ENCODE results near the gene COL6A6. TPM values are rescaled to one million over a fixed set of nuclear protein-coding genes. Genes with fewer than 3 reads are reported as not detected.

The COL6A6 gene
- total and polyA plus RNA-seq, 12 donors, result 0.30 to 2.5 (median 1.1) TPM

- no peak for TF ChIP-seq CTCF (IDR thresholded peaks at IDR 0.05)
- Histone ChIP-seq H3K27ac (no peak overlapping the region), H3K4me1 (peaks cover 0 to 3% (median 0%) of the 10 kb centered on the region in 9 donors)
These were observed 25.5 kb upstream of the COL6A6 start for GRCh38 chr3:130491431-130491830.

GRCh38 chr3:130504701-130505100 is 12.3 kb upstream of the COL6A6 start:
- H3K9me3 ChIP-seq, result no peaks in the 10 kb centered on the region
- H3K27me3 ChIP-seq, result peaks cover 0 to 12% (median 3%) of the 10 kb centered on the region in 7 donors
- intact Hi-C loops (cut with DNase I), result no loop called here
- H3K36me3 ChIP-seq, result no peaks in the 10 kb centered on the region
- TF ChIP-seq CTCF (IDR thresholded peaks at IDR 0.05), result no peak
- no peak overlapping the region for H3K27ac ChIP-seq
- WGBS, 2 donors, result 92 to 94% methylated on average over 2 of the region's 2 CpGs
- peaks cover 0 to 11% (median 0%) of the 10 kb centered on the region in 9 donors for H3K4me1 ChIP-seq
- ATAC-seq (no peak), DNase-seq (no peak)
- H3K4me3 ChIP-seq, result no peak overlapping the region

More at GRCh38 chr3:130491431-130491830, 25.5 kb upstream of the COL6A6 start:
- no peak for ATAC-seq
- Histone ChIP-seq H3K36me3 (no peaks in the 10 kb centered on the region), H3K9me3 (no peaks in the 10 kb centered on the region), H3K27me3 (no peaks in the 10 kb centered on the region), H3K4me3 (no peak overlapping the region)
- no peak for DNase-seq
- intact Hi-C loops (cut with DNase I), result no loop called here
- 69 to 78% methylated on average over 6 of the region's 6 CpGs for WGBS, 2 donors

GRCh38 chr3:130506031-130506430 is 10.9 kb upstream of the COL6A6 start:
- peaks cover 0 to 12% (median 3%) of the 10 kb centered on the region in 7 donors for H3K27me3 ChIP-seq
- DNase-seq, result no peak

GRCh38 chr3:130507746-130508145 is 9.2 kb upstream of the COL6A6 start:
- Histone ChIP-seq H3K27ac (no peak overlapping the region), H3K27me3 (peaks cover 0 to 17% (median 3%) of the 10 kb centered on the region in 7 donors), H3K9me3 (no peaks in the 10 kb centered on the region), H3K4me1 (peaks cover 0 to 12% (median 0%) of the 10 kb centered on the region in 9 donors), H3K36me3 (no peaks in the 10 kb centered on the region), H3K4me3 (no peak overlapping the region)
- 87 to 91% methylated on average over 2 of the region's 2 CpGs for WGBS, 2 donors
- no peak for TF ChIP-seq CTCF (IDR thresholded peaks at IDR 0.05)
- DNase-seq (no peak), ATAC-seq (no peak)
- intact Hi-C loops (cut with DNase I), result no loop called here

More at GRCh38 chr3:130506031-130506430, 10.9 kb upstream of the COL6A6 start:
- intact Hi-C loops (cut with DNase I), result no loop called here
- Histone ChIP-seq H3K36me3 (no peaks in the 10 kb centered on the region), H3K4me1 (peaks cover 0 to 12% (median 0%) of the 10 kb centered on the region in 9 donors), H3K9me3 (no peaks in the 10 kb centered on the region), H3K27ac (no peak overlapping the region), H3K4me3 (no peak overlapping the region)
- ATAC-seq, result no peak
- no peak for TF ChIP-seq CTCF (IDR thresholded peaks at IDR 0.05)
- WGBS, 2 donors, result 80% methylated on average over 3 of the region's 3 CpGs
